WERI-Rb-1 (cell line): ENCODE measurements around the gene RTL10.

Source experiments
- DNase-seq: peaks from one replicate; pipeline ENCODE4 v3.0.0-alpha.2; 2020
- H3K27ac ChIP-seq: fragments of 250-450 bp; sonication (Bioruptor Pico); 2 replicates; pipeline ENCODE4 v1.5.1; 2020; ENCODE audit warnings: mild to moderate bottlenecking, moderate library complexity
- H3K27me3 ChIP-seq: fragments of 250-450 bp; sonication (Bioruptor Pico); 2 replicates; pipeline ENCODE4 v1.5.1; 2021; ENCODE audit warnings: mild to moderate bottlenecking, low read depth, moderate library complexity; ENCODE audit not compliant: insufficient read depth, severe bottlenecking
- H3K36me3 ChIP-seq: fragments of 250-450 bp; sonication (Bioruptor Pico); 2 replicates; pipeline ENCODE4 v1.5.1; 2020; ENCODE audit warnings: mild to moderate bottlenecking, moderate library complexity
- H3K4me3 ChIP-seq: 2 replicates; pipeline ENCODE4 v1.5.1; 2011; ENCODE audit warnings: low read depth, mild to moderate bottlenecking, control low read depth, low read length
- H3K9me3 ChIP-seq: fragments of 250-450 bp; sonication (Bioruptor Pico); 2 replicates; pipeline ENCODE4 v1.5.1; 2021; ENCODE audit warnings: mild to moderate bottlenecking, moderate library complexity; ENCODE audit not compliant: severe bottlenecking
- TF ChIP-seq, protein P1 (sequence below): IDR thresholded peaks from 2 replicates; pipeline ENCODE4 v1.5.1; 2011; ENCODE audit warnings: low read depth, mild to moderate bottlenecking, control low read depth, inconsistent platforms, low read length

Gene RTL10

DNA sequence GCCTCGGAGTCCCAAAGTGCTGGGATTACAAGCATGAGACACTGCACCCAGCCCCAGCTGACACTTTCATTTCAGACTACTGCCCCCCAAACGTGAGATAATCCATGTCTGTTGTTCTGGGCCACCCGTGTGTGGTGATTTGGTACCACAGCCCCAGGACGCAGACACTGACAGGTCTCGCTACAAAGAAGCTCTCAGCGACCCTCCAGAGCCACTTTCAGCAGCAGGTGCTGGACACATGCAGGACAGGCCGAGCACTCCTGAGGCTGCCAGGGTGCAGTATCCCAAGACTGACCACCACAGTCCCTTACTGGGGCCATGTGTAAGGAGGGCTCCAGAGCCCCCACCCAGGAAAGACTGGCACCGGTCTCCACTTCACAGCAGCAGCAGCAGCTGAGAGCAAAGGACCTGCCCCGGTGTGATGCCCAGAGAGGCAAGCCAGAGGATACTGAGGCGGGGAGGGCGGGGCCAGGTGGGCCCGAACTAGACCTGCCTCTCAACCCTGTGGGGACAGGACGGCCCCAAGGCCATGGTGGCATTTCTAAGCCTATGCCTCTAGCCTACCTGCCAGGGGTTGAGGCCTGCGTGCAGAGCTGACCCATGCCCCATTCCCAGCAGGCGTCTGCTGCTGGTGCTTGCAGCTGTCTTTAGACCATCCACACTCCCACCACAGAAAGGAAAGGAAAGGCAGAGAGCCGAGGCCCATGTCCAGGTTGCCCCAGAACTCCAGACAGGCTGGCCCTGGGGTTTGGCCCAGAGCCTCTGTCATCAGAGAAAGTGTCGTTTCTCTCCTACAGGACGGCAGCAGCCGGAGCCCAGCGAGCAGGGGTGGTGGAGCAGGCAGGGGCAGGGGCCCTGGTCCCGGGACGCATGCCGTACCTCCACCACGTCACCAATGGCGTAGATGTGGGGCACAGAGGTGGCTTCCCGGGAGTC, 28.0 kb upstream of the RTL10 start:
- Histone ChIP-seq H3K36me3 (no peaks in the 10 kb centered on the region), H3K27ac (no peak overlapping the region), H3K27me3 (no peaks in the 10 kb centered on the region), H3K4me3 (no peak overlapping the region), H3K9me3 (no peaks in the 10 kb centered on the region)
- DNase-seq = peak; percentile 9
- TF ChIP-seq, protein P1, sequence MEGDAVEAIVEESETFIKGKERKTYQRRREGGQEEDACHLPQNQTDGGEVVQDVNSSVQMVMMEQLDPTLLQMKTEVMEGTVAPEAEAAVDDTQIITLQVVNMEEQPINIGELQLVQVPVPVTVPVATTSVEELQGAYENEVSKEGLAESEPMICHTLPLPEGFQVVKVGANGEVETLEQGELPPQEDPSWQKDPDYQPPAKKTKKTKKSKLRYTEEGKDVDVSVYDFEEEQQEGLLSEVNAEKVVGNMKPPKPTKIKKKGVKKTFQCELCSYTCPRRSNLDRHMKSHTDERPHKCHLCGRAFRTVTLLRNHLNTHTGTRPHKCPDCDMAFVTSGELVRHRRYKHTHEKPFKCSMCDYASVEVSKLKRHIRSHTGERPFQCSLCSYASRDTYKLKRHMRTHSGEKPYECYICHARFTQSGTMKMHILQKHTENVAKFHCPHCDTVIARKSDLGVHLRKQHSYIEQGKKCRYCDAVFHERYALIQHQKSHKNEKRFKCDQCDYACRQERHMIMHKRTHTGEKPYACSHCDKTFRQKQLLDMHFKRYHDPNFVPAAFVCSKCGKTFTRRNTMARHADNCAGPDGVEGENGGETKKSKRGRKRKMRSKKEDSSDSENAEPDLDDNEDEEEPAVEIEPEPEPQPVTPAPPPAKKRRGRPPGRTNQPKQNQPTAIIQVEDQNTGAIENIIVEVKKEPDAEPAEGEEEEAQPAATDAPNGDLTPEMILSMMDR = no peak

DNA sequence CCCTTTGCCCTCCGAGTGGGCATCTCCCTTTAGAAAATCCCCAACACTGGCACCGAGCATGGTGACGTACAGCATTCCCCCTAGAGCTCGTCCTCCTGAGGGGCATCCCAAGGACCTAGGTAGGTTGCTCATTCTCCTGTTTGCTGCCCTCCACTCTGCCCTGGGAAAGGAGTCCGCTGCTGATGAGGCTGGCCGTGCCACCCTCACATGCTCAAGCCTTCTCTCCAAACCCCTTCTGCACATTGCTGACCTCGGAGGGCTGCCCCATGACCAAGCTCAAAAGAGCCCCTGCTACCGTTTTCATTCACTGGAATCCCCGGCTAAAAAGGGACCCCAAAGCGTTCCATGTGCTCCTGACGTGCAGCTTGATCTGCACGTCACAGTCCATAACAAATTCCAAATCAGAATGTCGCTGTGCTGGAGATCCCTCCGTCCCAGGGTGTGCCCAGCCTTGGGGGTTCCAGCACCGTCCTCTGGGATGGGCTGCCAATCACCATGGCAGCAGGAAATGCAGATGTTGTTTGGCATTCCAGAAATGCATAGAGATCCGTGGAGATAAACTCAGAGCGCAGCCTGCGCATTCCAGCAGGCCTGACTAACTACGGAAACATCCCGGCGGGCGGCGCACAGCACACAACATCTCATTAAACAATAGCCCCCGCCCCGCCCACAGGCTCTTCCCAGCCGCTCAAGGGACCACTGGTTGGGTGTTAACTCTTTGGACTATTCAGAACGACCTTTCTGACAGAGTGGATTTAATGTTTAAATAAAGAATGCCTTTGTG, 26.3 kb upstream of the RTL10 start:
- Histone ChIP-seq H3K4me3 (no peak overlapping the region), H3K9me3 (no peaks in the 10 kb centered on the region), H3K27ac (no peak overlapping the region), H3K36me3 (no peaks in the 10 kb centered on the region), H3K27me3 (no peaks in the 10 kb centered on the region)
- no peak for DNase-seq
- TF ChIP-seq, protein P1 = no peak

DNA sequence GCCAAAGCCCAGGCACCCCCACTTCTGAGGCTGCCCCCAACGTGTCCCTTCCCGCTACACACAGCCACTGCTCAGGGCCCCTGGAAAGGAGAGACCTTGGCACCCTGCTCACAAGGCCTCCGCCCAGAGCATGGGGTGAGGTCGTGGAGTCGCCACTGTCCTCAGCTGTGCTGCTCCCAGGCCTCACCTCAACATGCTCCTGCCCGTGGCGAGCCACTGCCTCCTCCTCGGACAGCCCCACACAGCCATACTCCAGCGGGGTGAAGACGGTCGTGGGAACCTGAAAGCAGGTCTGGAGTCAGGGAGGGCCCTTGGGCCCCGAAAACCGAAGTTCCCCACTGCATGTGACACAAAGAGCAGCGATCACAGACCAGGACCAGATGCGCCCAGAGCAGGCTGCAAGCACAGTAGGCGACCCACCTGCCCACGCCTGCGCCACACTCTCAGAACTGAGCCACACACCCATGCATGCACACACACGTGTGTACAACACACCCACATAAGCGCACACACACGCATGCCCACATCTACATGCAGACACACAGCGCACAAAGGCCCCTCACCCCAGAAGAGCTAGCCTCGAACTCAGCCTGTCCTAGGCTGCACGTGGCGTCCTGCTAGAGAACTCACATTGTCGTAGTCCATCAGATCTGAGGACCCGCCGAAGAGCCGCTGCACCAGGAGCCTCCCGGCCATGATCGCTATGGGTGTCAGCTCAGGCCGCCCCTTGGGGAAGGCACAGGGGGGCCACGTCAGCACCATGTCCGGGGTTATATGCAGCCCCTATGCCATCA, 25.5 kb upstream of the RTL10 start:
- no peak for DNase-seq
- Histone ChIP-seq H3K4me3 (no peak overlapping the region), H3K9me3 (no peaks in the 10 kb centered on the region), H3K27me3 (no peaks in the 10 kb centered on the region), H3K27ac (no peak overlapping the region), H3K36me3 (no peaks in the 10 kb centered on the region)
- TF ChIP-seq, protein P1 = no peak

DNA sequence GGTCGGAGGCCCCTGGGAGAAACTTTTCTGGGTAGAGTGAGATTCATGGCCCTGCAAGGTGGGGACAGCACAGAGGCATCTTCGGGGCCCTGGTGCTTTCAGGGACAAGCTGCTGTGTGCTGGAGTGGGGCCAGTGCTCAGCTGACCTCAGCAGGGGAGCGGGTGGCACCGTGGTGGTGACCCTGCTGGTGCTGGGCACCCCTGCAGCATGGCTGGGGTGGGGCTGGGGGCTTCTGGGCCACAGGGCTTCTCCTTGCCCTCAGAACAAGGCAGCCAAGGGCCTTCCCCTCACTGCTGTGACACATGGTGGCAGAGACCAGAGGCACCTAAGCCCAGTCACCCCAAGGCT, 24.9 kb upstream of the RTL10 start:
- no peak overlapping the region for H3K4me3 ChIP-seq
- no peak overlapping the region for H3K27ac ChIP-seq
- TF ChIP-seq, protein P1 = no peak
- no peaks in the 10 kb centered on the region for H3K27me3 ChIP-seq
- H3K36me3 ChIP-seq = no peaks in the 10 kb centered on the region
- no peak for DNase-seq
- no peaks in the 10 kb centered on the region for H3K9me3 ChIP-seq

DNA sequence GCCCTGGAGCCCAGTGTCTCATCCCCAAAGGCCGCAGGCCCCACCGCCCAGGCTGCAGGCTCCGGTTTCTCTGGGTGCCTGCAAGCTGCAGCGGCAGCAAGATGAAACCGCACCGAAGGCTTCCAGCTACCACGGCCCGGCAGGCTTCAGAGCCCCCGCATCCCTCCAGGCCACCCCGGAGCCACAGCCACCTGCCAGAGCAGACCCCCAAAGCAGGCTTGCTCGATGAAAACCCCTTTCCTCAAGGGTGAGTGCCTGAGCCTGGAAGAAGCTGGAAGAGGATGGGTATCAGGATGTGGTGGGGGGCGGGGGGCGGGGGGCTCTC, 24.5 kb upstream of the RTL10 start:
- no peak for DNase-seq
- Histone ChIP-seq H3K36me3 (no peaks in the 10 kb centered on the region; the same call in 1 of the 2 replicates), H3K9me3 (no peaks in the 10 kb centered on the region), H3K4me3 (no peak overlapping the region), H3K27ac (no peak overlapping the region), H3K27me3 (no peaks in the 10 kb centered on the region)
- TF ChIP-seq, protein P1 = no peak
